HTR-8/SVneo (cell line): ENCODE results near the gene HOXD1.

ENCODE experiments used
- DNase-seq: peaks from one replicate; pipeline ENCODE4 v3.0.0; 2011; ENCODE audit warnings: low spot score, mixed read lengths; ENCODE audit not compliant: insufficient read length
- FAIRE-seq: peaks from 2 replicates; lab custom pipeline; 2011; peaks lifted over from hg19 to GRCh38; lab: Jason Lieb, UNC

The HOXD1 gene

DNA sequence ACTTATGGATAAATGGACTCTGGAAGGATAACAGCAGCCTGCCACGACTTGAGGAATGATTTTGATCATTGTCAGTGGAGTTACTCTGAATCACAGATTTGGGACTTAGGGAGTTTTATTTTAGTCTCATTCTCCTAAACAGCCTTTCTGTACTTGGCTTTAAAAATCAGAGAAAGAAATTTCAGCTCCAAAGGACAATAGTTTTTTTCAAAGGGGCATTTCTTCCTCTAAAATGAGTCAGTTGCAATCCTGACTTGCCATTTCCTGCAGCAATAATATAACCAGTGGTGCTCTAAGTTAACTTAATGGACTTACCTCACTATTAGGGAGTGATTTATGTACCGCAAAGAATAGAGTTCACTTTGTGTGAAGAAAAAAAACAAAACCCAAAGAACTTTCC lies 45.7 kb downstream of the HOXD1 start:
- FAIRE-seq (no peak), DNase-seq (no peak)

DNA sequence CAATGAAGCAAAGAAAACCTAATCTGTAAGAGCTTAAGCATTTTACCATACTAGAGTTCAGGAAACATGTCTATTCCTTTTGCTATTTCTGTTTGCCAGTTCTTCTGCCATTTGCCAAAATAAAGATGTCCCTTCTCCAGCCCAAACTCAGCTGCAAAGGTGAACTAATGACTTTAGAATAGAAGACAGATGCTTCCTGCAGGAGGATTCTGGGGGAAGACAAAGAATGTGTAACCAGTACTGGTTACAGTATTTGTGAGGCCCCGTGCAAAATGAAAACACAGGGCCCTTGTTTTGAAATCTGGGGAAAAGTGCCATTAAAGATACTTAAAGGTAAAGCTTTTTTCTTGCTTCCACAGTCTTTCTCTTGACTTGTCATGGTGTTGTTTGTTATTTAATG lies 46.5 kb downstream of the HOXD1 start:
- no peak for FAIRE-seq
- no peak for DNase-seq

DNA sequence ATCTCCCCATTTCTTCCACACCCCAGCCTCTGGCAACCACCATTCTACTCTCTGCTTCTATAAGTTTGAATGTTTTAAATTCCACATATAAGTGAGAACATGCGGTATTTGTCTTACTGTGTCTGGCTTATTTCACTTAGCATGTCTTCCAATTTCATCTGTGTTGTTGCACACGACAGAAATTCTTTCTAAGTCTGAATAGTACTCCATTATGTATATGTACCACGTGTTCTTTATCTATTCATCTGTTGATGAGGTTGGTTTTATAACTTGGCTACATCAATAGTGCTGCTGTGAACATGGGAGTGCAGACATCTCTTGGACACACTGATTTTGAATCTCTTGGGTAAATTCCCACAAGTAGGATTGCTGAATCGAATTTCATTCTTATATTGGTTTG lies 49.0 kb downstream of the HOXD1 start:
- no peak for DNase-seq
- no peak for FAIRE-seq

DNA sequence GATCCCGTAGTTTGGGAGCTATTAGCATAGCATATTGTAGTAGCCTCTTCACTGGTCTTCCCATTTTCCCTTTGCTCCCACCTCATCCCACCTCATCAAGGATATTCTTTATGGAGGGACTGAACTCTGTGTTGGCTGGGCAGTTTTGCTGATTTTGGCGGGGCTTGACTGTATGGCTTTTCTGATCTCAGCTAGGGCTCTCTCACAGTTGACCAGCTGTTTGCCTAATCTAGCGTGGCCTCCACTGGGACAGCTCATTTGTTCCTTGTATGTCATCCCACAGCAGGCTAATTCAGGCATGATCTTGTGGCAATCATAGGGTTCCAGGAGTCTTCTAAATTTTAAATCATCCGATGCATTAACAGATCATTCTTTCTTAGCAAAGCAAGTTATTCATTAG lies 50.6 kb downstream of the HOXD1 start:
- no peak for FAIRE-seq
- no peak for DNase-seq

DNA sequence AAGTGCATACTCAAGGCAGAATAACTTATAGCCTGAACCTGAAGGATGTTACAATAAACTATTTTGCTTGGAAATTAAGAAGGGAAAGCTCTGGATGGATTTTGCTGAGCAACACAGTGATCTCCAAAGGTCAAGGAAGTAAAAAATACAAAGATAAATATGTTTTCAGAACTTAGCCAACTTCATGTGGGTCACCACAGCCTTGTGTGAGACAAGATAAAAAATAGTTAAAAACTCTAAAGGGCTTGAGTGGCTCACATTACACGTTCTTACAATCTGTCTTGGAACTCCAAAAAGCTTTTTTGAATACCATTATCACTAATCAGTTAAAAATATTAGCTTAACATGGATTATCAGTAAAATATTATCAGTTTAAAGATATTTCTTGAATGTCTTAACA lies 51.8 kb downstream of the HOXD1 start:
- DNase-seq: no peak
- FAIRE-seq: no peak
